Measurements from ENCODE around the gene TYROBP.

- TF ChIP-seq CTCF (IDR thresholded peaks at IDR 0.05; ENCODE audit: insufficient read depth, low read length, poor library complexity, severe bottlenecking) = peak; percentile 10
- TF ChIP-seq EZH2phosphoT487 (conservative IDR thresholded peaks at IDR 0.05; ENCODE audit: low read length) = no peak
Measured at GRCh38 chr19:35911173-35911572, 3.1 kb upstream of the TYROBP start.

All from SU-DHL-6 (cell line).